NCI-H1436 treated with DMSO at 0.1 percent for 48 hours (cell line): Measurements from ENCODE around the gene COL7A1.
"Not testable (repeated sequence)": the region's sequence is repeated elsewhere in the genome, so short reads cannot be mapped to it uniquely, and the experiment has no call there.

Source experiments
- DNase-seq: peaks from one replicate; lab custom pipeline; 2025; lab: John Stamatoyannopoulos, UW

Gene COL7A1

DNA sequence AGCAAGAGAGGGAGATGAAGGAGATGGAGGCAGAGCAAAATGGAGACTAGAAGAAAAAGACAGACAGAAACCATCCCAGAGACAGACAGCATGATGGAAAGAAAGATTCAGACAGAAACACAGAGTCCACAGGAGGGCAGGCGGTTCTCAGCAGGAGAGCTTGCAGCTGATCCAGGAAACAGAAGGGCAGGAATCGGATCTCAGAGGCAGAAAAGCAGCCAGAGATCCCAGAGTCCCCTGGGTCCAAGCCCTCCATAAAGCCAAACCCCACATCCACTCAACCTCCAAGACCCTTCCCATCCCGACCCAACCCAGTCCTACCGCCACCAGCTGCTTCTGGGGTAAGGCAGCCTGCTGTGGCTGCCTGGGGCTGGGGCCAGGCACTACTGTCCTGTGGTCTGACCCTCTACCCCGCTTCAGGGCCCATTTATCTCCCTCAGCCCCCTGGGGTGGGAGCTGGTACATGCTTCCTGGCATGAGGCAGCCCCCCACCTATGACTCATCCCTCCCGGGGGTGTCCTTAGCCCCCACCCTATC, 31.7 kb downstream of the COL7A1 start, which contains the start of gene UCN2:
Gene UCN2, minus strand, starts transcription at position 400 of the 537 bp plus-strand sequence. CDS start 657 bp downstream, outside the sequence.
- no peak for DNase-seq

DNA sequence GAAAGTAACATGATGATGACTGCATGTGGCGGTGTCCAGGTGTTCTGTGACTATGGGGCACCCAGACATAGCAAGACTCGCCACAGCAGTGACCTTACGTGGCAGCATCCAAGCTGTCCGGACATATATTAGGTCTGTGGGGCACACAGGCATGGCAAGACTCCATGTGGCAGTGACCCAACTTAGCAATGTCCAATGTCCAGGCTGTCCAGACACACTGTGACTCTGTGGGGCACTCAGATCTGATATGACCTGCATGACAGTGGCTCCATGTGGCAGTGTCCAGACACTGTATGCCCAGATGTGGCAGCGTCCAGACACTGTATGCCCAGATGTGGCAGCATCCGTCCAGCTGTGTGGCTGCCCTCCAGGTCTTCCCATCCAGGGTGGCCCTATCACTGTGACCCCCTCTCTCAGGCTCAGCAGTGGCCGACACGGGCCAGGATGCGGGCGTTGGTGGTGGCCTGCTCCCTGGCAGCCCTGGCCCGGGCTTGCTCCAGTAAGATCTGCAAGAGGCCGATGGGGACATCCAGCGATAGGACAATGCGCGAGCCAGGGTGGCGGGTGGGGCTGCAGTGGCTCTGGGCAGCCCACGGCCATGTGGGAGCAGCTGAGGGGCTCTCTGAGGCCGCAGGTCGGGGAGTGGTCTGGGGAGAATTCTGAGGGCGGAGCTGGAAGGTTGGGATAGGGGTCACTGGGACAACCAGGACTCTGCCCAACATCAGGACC, 32.6 kb downstream of the COL7A1 start:
- no peak for DNase-seq

DNA sequence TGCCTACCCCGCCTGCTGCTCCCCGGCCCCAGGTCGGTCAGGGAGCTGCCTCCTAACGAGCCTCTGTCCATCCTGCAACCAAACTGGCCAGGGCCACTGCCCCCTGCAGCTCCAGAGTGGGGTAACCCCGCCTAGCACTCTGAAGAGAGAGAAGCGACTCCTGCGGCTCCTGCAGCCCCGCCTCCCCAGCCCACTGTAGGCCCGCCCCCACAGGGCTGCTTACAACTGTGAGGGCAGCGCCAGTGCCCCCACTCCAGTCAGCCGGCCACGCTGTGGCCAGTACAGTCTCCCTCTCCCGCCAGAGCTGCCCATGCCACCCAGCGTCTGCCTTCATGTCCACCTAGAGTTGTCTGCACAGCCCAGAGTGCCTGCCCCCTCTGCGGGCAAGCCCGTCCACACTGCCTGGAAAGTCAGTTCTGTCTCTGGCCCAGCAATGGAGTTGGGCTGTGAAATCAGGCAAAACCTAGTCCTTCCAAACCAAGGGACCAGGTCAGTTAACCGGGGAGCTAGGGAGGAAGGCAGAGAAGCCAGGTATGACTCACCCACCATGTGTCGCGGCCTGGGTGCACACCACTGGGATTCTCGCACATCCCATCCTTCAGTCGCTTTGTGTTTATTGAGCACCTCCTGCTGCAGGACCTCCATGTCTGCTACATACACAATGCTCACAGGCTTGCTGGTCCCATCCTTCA, 33.9 kb downstream of the COL7A1 start:
- no peak for DNase-seq

DNA sequence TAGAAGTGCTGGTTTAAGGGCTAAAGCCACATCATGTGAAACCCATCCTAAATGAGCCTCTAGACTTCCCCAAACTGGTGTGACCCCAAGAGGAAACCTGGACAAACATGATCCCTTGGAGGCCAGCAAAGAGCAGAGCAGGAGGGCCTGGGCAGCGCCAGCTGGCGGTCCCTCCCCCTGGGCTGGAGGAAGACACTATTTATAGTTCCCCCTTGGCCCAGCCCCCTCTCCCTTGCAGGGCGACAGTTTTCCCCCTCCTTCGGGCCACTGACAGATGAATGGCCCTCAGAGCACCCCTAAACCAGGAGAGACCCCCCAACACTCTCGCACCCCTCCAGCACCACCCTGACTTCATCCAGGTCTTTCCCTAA, 34.5 kb downstream of the COL7A1 start:
- no peak for DNase-seq

DNA sequence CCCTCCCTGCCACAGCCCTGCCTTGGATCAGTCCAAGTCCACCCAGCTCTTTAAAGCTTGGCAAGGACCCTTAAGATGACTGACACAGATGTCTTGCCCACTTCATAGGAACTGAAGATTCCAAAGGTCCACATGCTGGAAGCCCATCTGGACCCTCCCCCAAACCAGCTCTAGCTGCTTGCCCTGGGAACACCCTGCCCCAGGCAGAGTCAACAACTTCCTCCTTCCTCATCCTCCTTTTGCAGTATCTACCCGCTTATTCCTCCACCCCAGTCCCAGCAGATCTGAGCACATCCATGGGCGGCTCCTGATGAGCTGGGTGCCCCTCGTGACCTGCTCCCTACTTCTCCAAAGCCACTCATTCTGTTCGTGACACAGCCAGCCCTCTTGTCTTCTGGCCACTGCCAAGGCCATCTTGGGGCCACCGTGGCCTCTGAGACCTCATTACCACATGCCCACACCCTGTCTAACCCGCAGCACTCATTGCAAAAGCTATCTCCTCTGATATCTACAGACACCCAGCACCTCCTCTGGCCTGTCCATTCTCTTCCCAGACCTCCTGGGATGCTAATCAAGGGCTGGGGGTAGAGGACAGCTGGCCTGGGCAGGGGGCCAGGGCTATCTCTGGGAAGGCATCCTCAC, 36.5 kb downstream of the COL7A1 start:
- DNase-seq: no peak

DNA sequence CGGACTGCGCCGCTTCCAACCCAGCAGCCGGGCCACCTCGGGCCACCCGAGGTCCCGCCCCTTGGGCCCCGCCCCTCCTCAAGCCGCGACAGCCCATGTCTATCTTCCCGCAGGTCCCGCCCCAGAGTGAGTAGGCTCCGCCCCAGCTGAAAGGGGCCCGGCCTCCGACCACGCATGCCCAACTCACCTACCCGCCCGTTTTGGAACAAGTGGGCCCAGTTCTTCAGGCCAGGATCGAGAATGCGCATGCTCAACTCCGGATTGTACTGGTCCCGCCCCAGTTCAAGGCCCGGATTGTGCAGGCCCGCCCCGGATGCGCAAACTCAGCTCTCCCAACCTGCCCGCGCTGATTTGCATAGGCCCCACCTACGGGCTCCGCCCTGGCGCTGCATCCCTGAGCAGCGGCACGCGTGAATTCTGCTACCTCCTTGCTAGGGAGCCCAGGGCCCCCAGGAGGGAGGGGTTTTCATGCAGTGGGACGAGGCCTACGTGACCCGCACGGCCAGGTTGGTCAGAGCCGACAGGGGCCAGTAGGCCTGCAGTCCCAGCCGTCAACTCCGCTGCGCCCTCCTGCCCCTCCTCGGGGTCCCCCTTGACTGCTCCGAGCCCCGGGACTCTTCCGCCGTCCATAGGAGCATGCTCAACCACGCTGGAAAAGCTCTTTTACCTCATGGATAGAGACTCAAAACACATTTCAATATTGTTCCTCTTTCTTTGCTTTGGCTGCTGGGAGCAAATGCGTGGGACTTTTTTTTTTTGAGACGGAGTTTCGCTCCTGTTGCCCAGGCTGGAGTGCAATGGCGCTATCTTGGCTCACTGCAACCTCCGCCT, 38.1 kb downstream of the COL7A1 start, which contains the start of gene PFKFB4:
Gene PFKFB4, minus strand, starts transcription at position 8 of the 831 bp plus-strand sequence. CDS start 26 bp downstream, outside the sequence.
- DNase-seq: peak; percentile 85

DNA sequence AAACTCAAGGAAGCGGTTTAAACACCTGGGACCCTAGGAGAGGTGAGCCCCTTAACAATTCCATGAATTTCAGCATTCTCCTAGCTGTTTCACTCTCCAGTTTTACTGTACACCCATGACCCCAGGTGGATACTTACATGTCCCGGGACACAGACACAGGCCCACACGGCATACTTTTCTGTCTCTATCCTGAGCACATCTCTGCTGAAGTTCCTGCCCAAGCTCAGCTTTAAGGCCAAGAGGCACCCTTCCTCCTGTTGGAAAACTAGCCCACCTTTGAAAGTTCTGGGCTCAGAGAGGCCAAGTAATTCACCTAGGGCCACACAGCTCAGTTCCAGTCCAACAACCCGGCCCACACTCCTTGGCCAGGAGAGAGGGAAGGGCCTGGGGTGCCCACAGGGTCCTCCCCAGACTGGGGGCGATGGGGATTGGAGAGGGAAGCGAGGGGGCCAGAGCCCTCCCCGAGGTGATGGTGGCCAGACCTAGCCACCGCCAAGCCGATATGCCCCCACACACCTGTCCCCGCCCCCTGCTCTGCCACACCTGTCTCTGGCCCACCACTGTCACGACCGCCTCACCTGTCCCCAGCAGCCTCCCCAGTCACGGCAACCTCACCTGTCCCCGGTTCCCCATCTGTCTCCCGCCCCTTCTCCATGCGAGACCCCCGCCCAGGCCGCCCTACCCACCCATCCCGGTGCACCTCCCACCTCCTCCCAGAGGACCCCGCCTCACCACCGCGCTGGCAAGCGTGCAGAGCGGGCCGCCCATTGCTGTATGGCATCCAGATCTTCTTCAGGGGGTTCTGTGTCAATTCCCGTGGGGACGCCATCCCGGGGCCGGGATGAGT, 39.0 kb downstream of the COL7A1 start:
- DNase-seq: no peak

DNA sequence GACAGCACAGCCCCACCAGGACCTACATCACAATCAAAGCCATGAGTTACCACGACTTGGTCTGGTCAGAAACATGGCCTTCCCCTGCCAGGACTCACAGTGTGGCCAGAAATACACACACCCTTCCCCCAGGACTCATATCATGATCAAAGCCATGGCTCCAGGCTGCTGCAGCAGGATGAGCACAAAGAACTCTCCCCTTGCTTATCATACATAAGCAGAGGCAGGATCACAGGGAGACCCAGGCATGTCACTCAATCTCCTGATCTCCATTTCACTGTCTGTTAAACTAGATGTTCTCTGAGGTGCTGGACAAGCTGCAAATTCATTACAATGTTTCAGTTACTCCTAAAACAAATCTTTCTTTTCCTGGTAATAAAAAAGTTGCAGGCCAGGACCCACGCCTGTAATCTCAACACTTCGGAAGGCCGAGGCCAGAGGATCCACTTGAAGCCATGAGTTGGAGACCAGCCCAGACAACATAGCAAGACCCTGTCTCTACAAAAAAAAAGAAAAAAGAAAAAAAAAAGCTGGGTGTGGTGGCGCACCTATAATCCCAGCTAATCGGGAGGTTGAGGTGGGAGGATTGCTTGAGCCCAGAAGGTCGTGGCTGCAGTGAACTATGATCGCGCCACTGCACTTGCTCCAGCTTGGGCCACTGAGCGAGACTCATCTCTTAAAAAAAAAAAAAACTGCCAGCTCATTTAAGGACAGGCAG, 39.7 kb downstream of the COL7A1 start:
- DNase-seq: no peak

DNA sequence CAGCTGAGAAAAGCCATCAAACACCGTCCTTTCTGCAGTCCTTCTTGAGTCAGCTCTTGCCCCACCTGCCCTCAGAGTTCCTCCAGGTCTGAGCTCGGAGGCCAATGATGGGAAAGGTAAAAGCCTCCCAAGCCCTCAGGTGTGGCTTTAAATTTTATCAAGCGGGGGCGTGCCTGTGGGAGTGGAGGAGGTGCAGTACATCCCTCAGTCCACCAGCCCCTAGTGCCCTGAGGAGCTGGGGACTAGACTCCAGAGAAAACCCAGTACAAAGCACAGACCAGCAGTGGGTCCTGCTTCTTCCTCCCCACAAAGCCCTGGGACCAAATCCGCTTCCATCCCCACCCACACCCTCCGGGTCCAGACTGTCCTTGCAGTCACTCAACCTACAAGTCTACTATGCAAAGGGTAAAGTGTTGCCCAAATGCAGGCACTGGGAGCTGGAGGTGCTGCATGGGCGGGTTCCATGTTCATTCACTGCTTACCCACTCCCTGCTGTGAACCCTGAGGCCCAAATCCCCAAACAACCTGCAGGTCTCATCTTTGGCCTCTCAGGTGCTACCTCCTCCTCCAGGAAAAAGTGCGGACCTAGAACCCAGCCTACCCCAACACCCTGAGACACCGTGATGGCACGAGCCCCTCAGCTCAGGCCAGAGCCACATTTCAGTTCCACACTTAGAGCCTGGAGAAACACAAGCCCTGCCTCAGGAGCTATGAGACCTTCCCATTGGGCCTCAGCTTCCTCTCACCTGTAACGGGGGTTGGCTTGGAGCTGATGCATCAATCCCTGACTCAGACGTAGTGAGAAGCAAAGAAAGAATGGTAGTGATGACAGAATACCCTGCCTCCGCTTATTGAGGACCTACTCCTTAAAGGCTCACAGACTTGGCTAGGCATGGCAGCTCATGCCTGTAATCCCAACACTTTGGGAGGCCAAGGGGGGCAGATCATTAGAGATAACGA, 41.0 kb downstream of the COL7A1 start:
- DNase-seq: no peak

DNA sequence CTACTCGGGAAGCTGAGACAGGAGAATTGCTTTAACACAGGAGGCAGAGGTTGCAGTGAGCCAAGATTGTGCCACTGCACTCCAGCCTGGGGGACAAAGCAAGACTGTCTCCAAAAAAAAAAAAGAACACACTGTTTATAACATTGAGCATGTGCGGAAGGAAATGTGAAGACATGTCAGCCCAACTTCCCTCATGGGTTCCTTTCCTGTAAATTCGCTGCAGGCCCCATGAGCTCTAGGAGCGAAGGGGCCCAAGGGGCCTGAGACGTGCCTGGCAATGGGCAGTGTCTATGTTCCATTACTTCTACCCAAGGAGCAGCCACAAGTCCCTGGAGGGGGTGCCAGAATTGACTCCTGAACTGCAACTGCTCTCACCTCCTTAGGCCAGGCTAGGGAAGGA, 41.8 kb downstream of the COL7A1 start:
- no peak for DNase-seq

DNA sequence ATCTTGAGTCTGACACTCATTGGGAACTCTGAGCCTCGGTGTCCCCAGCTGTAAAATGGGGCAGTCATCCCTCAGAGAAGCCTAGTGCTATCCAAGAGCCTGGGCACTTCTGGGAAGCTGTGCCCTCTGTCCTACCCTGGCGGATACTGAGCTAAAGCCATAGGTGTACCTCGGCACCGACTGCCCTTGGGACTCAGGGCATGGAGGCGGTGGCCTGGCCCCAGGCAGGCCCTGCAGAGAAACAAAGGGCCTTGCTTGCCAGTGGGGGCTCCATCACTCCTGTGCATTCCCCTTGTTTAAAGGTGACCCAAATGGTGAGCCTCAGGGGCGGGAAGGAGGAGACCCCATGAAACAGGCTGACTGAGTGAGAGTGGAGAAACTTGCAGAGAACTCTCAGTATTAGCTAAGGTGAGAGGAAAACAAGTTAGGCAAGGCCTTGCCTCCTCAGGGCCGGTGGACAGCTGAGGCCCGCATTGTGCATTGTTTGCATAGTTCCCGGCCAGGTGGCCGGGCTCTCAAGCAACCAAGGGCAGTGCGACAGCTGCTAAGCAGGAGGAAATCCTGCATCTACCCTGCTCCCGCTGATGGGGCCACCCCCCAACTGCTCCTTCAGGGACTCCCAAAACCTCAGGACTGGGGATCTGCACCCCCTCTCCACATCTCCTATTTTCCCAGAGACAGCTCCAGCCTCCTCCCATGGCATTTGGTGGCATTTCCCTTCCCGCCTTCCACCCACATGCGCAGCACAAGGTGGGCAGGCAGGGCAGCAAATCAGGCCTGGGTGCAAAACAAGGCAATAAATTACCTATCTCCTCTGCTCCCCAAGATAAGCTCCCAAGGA, 42.8 kb downstream of the COL7A1 start:
- DNase-seq: no peak

DNA sequence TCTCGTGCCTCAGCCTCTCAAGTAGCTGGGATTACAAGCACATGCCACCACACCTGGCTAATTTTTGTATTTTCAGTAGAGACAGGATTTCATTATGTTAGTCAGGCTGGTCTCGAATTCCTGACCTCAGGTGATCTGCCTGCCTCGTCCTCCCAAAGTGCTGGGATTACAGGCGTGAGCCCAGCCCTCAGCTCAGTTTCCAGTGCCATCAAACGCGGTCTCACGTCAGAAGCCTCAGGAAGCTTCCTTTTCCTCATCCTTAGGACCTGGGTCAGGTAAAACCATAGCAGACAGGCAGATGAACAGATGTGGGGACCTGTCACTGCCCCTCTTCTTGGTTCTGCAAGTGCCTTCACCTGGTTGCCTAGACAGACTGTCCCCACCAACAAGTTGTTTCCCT, 43.5 kb downstream of the COL7A1 start:
- not testable (repeated sequence) for DNase-seq

DNA sequence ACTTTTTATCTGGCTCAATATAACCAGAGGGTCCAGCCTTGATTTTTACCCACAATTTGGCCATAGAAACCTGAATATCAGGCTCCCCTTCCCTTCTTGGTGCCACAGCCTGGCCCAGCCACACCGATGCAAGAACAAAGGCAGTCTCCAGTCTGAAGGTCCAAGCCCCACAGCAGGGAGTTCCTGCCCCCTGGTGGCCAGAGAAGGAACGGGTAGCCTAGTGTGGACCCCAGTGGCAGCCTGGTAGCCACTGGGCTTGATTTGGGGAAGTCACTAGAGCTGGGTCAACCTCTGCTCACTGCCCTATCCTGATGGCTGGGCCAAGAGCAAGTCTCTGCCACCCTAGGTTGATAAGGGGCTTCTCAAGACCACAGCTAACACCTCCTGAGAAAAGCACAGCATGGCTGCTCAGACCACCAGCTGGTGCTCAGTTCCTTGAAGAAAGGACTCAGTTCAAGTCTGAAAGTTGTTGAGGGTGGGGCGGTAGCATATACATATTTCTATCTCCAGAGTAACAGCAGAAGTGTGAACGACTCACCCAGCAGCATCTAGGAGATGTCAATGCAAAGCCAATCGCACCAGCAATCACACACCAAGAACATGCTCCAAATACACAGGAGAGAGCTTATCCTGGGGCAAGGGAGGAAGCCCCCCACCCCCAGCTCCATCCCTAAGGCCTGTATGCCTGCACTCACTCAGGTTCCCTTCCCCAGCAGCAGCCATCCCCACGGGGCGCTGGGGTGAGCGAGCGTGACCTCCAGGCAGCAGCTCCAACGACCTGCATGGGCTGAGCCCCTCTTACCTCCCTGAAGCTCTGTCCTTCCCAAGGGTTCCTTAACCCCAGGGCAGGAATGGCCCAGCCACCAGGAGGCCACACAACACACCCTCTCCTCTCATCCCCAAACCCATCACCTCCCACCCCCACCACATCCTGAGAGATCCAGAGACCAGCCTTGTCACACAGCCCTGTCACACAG, 46.1 kb downstream of the COL7A1 start:
- DNase-seq: no peak

DNA sequence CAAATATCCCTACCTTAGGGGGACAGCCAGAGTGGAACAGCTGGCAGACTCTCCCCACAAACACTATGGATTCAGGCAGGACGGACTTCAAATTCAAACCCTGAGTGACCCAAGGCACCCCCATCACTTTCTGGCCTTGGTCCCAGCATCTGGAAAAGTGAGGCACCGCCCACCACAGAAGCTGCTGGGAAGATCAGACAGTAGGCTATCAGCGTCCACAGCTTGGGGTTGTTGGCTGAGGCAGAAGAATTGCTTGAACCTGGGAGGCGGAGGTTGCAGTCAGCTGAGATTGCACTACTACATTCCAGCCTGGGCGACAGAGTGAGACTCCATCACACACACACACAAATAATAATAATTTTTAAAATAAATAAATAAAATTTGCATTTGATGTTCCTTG, 47.0 kb downstream of the COL7A1 start:
- no peak for DNase-seq

DNA sequence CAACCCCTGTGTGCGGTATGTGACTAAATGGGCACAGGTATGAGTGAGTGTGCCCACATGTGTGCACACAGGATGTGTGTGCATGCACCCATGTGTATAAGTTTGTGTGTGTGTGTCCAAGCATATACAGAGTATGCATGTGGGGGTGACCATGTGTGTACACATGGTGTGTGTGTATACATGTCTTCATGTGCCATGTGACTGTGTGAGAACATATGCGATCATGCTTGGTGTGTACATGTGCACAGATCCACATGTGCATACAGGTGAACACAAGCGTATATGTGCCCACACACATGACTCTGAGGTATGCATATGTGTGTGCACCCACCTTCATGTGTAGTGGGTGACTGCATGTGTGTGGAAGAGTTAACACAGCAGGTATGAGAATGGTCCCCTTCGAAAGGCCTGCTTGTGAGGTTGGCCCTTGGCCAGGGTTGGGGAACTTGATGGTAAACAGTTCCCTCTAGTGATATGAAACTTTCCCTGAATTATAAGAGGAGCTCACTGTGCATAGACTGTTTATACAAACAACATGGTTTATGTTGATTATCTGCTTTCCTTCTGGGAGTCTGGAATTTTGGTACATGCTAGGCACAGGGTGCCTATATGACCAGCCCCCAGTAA, 48.8 kb downstream of the COL7A1 start:
- no peak for DNase-seq

DNA sequence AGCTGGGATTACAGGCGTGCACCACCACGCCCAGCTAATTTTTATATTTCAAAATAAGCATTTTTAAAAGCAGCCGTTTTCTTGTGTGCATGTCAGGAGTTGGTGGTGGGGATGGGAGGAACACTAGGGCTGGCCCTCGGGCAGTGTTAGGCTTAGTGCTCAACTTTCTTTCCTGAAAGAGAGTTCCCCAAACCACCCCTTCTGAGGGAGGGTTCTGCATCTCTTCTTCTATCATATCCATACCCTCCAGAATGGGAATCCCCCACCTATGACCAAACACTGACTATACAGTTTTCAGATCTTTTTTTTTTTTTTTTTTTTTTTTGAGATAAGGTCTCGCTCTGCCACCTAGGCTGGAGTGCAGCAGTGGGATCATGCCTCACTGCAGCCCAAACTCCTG, 51.0 kb downstream of the COL7A1 start:
- no peak for DNase-seq
